Ramos (cell line): ENCODE results near the gene PRPS1L1.

Source experiments
- in situ Hi-C: fragments of 300-500 bp; cut with MboI; formaldehyde crosslinking; loops from one replicate; pipeline ENCODE4 v1.14.3; 2022; ENCODE audit warnings: low sequenced_read_pairs; ENCODE audit not compliant: unreplicated experiment

PRPS1L1 gene

DNA sequence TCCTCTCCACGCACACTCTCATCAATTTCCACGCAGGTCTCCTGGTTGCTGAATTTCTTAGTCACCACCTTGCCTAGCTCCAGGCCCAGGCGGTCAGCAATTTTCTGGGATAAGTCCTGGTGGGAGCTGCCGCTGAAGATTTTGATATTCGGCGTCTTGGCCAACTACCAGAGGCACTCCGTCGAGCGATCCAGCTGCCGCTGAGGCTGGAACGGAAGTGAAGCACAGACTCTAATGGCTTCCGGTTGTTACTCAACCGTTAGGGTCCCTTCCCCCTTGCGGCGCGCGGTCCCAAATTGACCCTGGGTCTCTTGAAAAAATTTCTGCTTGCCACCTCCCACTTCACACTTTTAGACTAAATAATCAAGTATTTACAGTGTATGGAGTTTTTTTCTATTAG, at the start of gene PRPS1L1:
PRPS1L1 (minus strand) TSS at position 219 of the 400 bp plus-strand sequence.
- in situ Hi-C loops: no loop called here

DNA sequence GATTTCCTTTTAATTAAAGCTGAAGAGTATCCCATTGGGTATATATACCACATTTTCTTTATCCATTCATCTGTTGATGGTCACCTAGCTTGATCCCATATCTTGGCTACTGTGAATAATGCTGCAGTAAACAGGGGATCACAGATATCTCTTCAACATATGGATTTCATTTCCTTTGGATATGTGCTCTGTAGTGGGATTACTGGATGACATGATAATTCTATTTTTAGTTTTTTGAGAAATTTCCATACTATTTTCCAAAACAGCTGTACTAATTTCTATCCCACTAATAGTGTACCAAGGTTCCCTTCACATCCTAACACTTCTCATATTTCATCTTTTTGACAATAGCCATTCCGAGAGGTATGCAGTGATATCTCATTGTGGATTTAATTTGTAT, 48.8 kb upstream of the PRPS1L1 start:
- in situ Hi-C loops: no loop called here

GRCh38 chr7:18068745-18069144, 41.1 kb upstream of the PRPS1L1 start:
- in situ Hi-C loops: no loop called here

GRCh38 chr7:18064242-18064838, 36.7 kb upstream of the PRPS1L1 start:
- in situ Hi-C loops: no loop called here

DNA sequence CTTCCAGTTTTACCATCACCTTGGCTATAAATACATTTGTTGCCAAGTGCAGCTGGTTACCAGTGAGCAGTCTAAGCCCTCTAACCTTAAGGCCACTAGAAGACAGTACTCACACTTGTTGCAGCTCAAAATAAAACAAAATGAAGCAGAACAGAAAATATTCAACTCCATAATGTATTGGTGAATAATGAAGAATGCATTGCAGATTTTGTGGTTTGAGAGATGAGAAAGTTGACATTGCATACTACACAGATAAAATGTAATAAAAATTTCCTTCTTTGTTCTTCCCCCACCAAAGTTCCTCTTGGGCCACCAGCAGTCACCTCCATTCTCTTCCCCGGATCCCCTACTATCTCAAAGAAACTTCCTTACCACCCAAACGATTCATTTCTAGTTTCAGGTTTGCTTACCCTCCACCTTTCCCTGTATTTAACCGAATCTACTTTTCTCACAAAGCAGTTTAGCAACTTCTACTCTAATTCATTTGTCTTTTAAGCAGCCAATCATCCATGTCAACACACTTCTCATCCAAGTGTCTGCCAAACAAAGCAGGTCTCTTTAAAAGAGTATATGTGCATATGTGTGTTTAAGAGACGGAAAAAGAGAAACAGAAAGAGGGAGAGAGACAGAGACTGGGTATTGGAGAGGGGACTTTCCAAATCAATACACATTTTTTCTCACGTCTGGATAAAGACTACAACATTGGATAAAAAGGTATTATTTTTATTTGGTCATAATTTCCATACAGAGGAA, 35.7 kb upstream of the PRPS1L1 start:
- in situ Hi-C loops: no loop called here

DNA sequence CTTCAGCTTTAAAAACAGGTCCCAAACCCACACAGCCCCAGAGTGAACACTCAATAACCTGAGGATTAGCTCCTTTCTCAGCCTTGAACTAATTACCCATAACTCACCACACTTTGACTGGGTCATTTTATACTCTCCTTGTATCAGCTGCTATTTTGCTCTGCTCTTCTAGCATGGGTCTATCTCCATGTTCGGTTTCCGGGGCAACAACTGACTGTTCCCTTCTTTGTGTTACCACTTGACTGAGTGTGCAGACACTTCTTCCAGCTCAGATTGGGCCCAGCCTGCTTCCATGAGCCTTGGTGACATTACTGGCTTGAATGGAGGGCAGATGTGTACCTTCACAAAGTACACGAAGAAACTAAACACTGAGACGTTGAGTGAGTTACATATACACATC, 31.5 kb upstream of the PRPS1L1 start:
- in situ Hi-C loops: no loop called here

GRCh38 chr7:18053941-18054340, 26.3 kb upstream of the PRPS1L1 start:
- in situ Hi-C loops: no loop called here

DNA sequence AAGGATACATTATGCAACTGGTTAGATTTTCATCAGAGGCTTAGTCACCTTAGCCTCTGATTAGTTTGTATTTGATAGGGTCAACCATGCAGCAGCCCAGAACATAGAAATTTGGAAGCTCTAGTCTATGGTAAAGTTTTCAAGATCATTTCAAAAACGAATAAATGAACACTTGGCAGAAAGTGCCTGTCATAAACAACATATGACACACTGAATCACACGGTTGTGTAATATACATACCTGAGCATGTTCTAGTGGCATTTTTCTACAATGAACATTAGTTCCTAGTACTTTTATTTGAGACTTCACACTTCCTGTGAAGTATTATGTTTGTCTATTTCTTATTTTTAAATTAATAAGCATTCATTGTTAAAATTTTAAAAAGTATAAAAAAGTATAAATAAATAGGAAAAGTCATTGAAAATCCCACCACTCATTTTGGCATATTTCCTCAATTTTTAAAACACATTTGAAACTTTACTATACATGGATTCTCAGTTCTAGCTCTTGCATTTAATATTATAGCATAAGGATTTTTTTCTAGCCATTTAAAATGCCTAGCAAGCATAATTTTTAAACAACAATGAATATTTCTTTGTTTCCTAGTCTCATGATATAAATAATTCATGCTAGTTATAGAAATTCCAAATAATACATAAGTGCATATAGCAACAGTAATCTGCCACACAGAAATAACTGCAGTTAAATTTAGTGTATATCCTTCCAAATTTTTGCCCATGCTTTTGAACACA, 25.7 kb upstream of the PRPS1L1 start:
- in situ Hi-C loops: no loop called here

- in situ Hi-C loops: no loop called here
These were observed 21.6 kb upstream of the PRPS1L1 start for GRCh38 chr7:18049262-18049661.

GRCh38 chr7:18046601-18047000, 19.0 kb upstream of the PRPS1L1 start:
- in situ Hi-C loops: no loop called here

- in situ Hi-C loops: no loop called here
These were observed 17.5 kb upstream of the PRPS1L1 start for GRCh38 chr7:18045171-18045570.

- in situ Hi-C loops: no loop called here
These were observed 13.5 kb upstream of the PRPS1L1 start for GRCh38 chr7:18041191-18041590.

- in situ Hi-C loops: no loop called here
These were observed 12.6 kb upstream of the PRPS1L1 start for GRCh38 chr7:18040196-18040595.

GRCh38 chr7:18038382-18038781, 10.7 kb upstream of the PRPS1L1 start:
- in situ Hi-C loops: no loop called here

DNA sequence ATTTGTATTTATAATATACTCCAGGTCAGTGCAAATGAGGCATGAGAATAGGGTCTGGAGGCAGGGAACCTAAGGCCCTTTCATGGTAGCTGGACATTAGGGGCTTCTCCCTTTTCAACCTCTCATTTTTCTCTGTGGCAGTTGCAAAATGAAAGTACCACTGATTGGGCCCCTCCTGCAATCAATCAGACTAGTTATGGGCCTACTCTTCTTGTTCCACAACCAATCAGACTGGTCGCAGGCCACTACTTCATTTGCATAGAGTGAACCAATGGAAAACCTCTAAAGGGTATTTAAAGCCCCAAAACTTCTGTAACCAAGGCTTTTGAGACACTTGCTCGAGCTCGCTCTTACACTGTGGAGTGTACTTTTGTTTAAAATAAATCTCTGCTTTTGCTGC, 10.0 kb upstream of the PRPS1L1 start:
- in situ Hi-C loops: no loop called here

DNA sequence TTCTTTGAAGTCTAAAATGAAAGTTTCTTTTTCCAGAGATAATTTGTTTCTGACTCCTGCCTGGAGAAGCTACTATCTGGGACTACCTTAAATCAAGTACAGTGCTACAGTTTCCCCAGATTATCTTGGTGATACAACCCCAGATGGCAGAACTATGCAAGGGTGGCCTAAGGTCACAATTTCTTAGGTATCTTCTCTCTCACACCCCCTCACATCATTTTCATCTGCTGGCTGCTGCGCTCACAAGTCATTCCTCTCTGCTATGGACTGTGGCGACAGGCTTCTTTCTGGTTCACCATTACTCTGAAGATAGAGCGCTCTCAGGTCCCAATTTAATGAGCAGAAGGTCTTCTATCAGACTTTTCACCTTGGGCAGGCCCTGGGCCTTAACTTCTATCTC, 9.1 kb upstream of the PRPS1L1 start:
- in situ Hi-C loops: no loop called here

GRCh38 chr7:18030758-18031157, 3.1 kb upstream of the PRPS1L1 start:
- in situ Hi-C loops: no loop called here

GRCh38 chr7:18020138-18020715, 7.4 kb downstream of the PRPS1L1 start:
- in situ Hi-C loops: no loop called here

GRCh38 chr7:18019555-18019954, 8.1 kb downstream of the PRPS1L1 start:
- in situ Hi-C loops: no loop called here

- in situ Hi-C loops: no loop called here
These were observed 9.1 kb downstream of the PRPS1L1 start for GRCh38 chr7:18018296-18019215.
